K562 (cell line): ENCODE results near the gene FEM1B.

Experiments used
- CHD1 ChIP-seq: fragments of 200-600 bp; sonication (generic); IDR thresholded peaks from one replicate; pipeline ENCODE4 v1.6.1; 2012; ENCODE audit warnings: mild to moderate bottlenecking, moderate library complexity, low read length, inconsistent platforms
- CREB3L1 ChIP-seq: fragments of 450-650 bp; IDR thresholded peaks from 2 replicates; pipeline ENCODE4 v1.6.1; 2014; ENCODE audit warnings: low read depth, mild to moderate bottlenecking, moderate library complexity, borderline replicate concordance
- CTCF ChIP-seq, 3 experiments: IDR thresholded peaks in 2 of 3; conservative IDR thresholded peaks in 1 of 3; 2 replicates each; pipeline ENCODE4 v1.5.1; 2011 to 2012; ENCODE audit warnings: low read length in 3 of 3, mild to moderate bottlenecking in 3 of 3, control low read depth in 2 of 3, improper control_type of control experiment in 1 of 3, inconsistent platforms in 1 of 3, low read depth in 1 of 3, mixed read lengths in 1 of 3, moderate library complexity in 1 of 3; ENCODE audit not compliant: insufficient read depth in 2 of 3
- EZH2 ChIP-seq: IDR thresholded peaks from 2 replicates; pipeline ENCODE4 v1.6.1; 2012; ENCODE audit warnings: low read depth, mild to moderate bottlenecking, inconsistent platforms, low read length, borderline replicate concordance
- HCFC1 ChIP-seq: IDR thresholded peaks from 2 replicates; pipeline ENCODE4 v1.6.1; 2012; ENCODE audit warnings: low read depth, low read length, improper control_type of control experiment
- MXI1 ChIP-seq: IDR thresholded peaks from 2 replicates; pipeline ENCODE4 v1.6.1; 2011; ENCODE audit warnings: low read depth, mild to moderate bottlenecking, improper control_type of control experiment, low read length
- MYC ChIP-seq, 2 experiments: fragments of 250-450 bp in 1 of 2; sonication (Bioruptor Pico) in 1 of 2; IDR thresholded peaks; 2 replicates each; pipeline versions ENCODE4 v1.5.1 to v1.6.1; 2012 to 2021; ENCODE audit warnings: low read depth in 2 of 2, borderline replicate concordance in 1 of 2, improper control_type of control experiment in 1 of 2, low read length in 1 of 2, mild to moderate bottlenecking in 1 of 2, moderate library complexity in 1 of 2
- POLR2A ChIP-seq: fragments of 450-650 bp; conservative IDR thresholded peaks from 2 replicates; pipeline ENCODE4 v1.6.1; 2016
- SIN3A ChIP-seq, 2 experiments: fragments of 150-350 bp in 1 of 2; IDR thresholded peaks; 2 replicates each; pipeline ENCODE4 v1.6.1; 2011 to 2016; ENCODE audit warnings: borderline replicate concordance in 2 of 2, low read depth in 2 of 2, low read length in 2 of 2, mild to moderate bottlenecking in 2 of 2, moderate library complexity in 2 of 2; ENCODE audit not compliant: control insufficient read depth in 1 of 2
- ZEB2 ChIP-seq: fragments of 450-650 bp; IDR thresholded peaks from 2 replicates; pipeline ENCODE4 v1.6.1; 2016
- ZNF239 ChIP-seq: fragments of 250-450 bp; sonication (Bioruptor Pico); IDR thresholded peaks from 2 replicates; pipeline ENCODE4 v1.4.0; 2020; ENCODE audit warnings: mild to moderate bottlenecking
- ZNF384 ChIP-seq: IDR thresholded peaks from 2 replicates; pipeline ENCODE4 v1.6.1; 2012; ENCODE audit warnings: low read depth, low read length, improper control_type of control experiment
- ZZZ3 ChIP-seq: fragments of 450-650 bp; IDR thresholded peaks from 2 replicates; pipeline ENCODE4 v1.6.1; 2016; ENCODE audit warnings: antibody characterized with exemption, mild to moderate bottlenecking, moderate library complexity

- no peak for TF ChIP-seq EZH2
- TF ChIP-seq MXI1: no peak
- no peak for TF ChIP-seq POLR2A
- no peak for TF ChIP-seq MYC (IDR thresholded peaks at IDR 0.05; ENCODE audit: low read depth, low read length)
- no peak for TF ChIP-seq MYC (CRISPR knock-in tag; IDR thresholded peaks at IDR 0.05; ENCODE audit: borderline replicate concordance, low read depth)
- TF ChIP-seq CREB3L1: no peak
- TF ChIP-seq ZNF239 (CRISPR knock-in tag): no peak
- no peak for TF ChIP-seq CTCF (IDR thresholded peaks at IDR 0.05 in 2 of 3, conservative IDR thresholded peaks at IDR 0.05 in 1 of 3; ENCODE audit: insufficient read depth in 2 of 3, low read depth in 1 of 3, low read length in 3 of 3)
- TF ChIP-seq CHD1: no peak
- no peak for TF ChIP-seq HCFC1
- TF ChIP-seq ZEB2: no peak
- no peak for TF ChIP-seq ZNF384
- TF ChIP-seq SIN3A (IDR thresholded peaks at IDR 0.05; ENCODE audit: borderline replicate concordance in 2 of 2, control insufficient read depth in 1 of 2, low read depth in 2 of 2, low read length in 2 of 2): no peak
- TF ChIP-seq ZZZ3: no peak
Measured at GRCh38 chr15:68337826-68338225, 60.3 kb downstream of the FEM1B start.
